Measurements from ENCODE around the gene POLR1G. TPM values are rescaled to one million over a fixed set of nuclear protein-coding genes. Genes with fewer than 3 reads are reported as not detected.

Gene POLR1G
- total and polyA plus RNA-seq, 9 of the 15 experiments (the other 6 are each of a cell fraction or from before 2014, with no cell fraction given): 3.0 to 50.1 (median 27.4) TPM

DNA sequence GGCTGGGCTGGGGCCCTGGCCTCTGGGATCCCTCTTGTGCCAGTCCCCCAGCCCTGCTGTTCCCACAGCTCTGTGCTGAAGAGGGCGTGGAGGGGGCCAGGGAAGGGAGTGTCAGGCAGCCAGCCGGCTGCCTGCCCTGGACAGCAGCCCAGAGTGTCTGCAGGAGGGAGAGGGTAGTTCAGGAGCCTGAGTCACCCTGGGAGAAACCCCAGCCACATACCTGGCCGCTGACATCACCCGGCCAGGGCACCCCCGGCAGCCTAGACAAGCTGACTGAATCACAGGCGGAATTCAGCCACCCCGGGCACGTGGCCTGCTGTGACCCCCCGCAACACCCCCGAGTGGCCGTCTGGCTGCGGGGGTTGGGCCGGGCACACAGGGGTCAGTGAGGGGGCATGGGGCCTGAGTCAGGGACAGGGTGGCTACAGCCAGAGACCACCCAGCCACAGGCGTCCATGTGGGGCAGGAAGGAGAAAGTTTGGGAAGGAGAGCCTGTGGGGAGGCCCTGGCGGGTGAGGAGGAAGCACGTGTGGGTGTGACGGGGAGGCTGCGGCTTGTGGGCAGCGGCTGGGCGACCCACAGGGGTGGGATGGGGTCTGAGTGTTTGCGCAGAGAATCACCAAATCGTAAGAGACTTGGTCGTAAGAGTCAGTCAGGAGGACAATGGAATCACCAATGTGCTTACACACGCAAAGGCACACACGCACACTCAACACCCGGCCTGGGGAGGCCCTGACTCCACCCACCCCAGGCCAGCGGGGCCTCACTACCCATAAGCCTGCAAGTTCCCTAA lies 49.5 kb downstream of the POLR1G start (continued):
- TF ChIP-seq SIRT6 (IDR thresholded peaks at IDR 0.05; ENCODE audit: low read depth, low read length) (no peak), POLR2H (tag; IDR thresholded peaks at IDR 0.05; ENCODE audit: low read depth) (no peak), NELFE (IDR thresholded peaks at IDR 0.05; ENCODE audit: insufficient read depth, insufficient read length) (no peak), ZKSCAN8 (CRISPR knock-in tag; IDR thresholded peaks at IDR 0.05) (no peak), ZSCAN29 (IDR thresholded peaks at IDR 0.05) (no peak), SMAD4 (CRISPR knock-in tag; conservative IDR thresholded peaks at IDR 0.05) (peak; percentile 94), MYNN (IDR thresholded peaks at IDR 0.05) (peak; percentile 80), MYNN (CRISPR knock-in tag; IDR thresholded peaks at IDR 0.05) (no peak), ZKSCAN3 (CRISPR knock-in tag; IDR thresholded peaks at IDR 0.05) (no peak), FUS (optimal IDR thresholded peaks at IDR 0.05; ENCODE audit: low read depth, low read length) (no peak), ILF3 (IDR thresholded peaks at IDR 0.05; ENCODE audit: borderline replicate concordance) (no peak), ARHGAP35 (IDR thresholded peaks at IDR 0.05; ENCODE audit: partially characterized antibody) (no peak), RFX1 (IDR thresholded peaks at IDR 0.05) (no peak; the same call in 1 of the 2 replicates), ZNF184 (CRISPR knock-in tag; IDR thresholded peaks at IDR 0.05) (no peak)
- TF ChIP-seq, protein P1, sequence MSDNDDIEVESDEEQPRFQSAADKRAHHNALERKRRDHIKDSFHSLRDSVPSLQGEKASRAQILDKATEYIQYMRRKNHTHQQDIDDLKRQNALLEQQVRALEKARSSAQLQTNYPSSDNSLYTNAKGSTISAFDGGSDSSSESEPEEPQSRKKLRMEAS (CRISPR knock-in tag; IDR thresholded peaks at IDR 0.05): peak; percentile 99
- TF ChIP-seq, protein P2, sequence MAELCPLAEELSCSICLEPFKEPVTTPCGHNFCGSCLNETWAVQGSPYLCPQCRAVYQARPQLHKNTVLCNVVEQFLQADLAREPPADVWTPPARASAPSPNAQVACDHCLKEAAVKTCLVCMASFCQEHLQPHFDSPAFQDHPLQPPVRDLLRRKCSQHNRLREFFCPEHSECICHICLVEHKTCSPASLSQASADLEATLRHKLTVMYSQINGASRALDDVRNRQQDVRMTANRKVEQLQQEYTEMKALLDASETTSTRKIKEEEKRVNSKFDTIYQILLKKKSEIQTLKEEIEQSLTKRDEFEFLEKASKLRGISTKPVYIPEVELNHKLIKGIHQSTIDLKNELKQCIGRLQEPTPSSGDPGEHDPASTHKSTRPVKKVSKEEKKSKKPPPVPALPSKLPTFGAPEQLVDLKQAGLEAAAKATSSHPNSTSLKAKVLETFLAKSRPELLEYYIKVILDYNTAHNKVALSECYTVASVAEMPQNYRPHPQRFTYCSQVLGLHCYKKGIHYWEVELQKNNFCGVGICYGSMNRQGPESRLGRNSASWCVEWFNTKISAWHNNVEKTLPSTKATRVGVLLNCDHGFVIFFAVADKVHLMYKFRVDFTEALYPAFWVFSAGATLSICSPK (IDR thresholded peaks at IDR 0.05; ENCODE audit: borderline replicate concordance): no peak; the same call in 1 of the 2 replicates
- TF ChIP-seq, protein P3, sequence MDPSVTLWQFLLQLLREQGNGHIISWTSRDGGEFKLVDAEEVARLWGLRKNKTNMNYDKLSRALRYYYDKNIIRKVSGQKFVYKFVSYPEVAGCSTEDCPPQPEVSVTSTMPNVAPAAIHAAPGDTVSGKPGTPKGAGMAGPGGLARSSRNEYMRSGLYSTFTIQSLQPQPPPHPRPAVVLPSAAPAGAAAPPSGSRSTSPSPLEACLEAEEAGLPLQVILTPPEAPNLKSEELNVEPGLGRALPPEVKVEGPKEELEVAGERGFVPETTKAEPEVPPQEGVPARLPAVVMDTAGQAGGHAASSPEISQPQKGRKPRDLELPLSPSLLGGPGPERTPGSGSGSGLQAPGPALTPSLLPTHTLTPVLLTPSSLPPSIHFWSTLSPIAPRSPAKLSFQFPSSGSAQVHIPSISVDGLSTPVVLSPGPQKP (CRISPR knock-in tag; IDR thresholded peaks at IDR 0.05): no peak

All from K562 (cell line).